NCI-H1930 (cell line): ENCODE measurements around the gene TMEM236.
"Not testable (repeated sequence)": the region's sequence is repeated elsewhere in the genome, so short reads cannot be mapped to it uniquely, and the experiment has no call there.

Experiments used
- DNase-seq, 2 experiments: peaks; one replicate each; lab custom pipeline; 2025; lab: John Stamatoyannopoulos, UW

TMEM236 gene, protein sequence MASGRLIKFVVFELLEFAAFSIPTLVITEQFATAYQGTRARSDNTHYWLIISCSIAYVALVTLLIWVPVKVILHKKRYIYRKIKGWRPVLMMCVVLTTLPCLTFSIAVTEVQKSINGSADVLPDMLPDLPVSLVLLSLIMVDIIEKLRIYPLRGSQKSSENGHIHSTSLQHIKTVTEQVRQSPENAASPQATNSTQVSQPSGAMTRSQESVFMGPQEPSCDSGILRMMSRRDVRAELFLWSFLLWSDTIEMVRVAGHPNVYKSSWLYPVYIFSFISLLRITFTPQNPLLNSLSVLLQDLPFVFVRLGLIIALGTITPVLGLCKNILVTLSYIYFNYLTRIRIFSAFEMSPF

DNA sequence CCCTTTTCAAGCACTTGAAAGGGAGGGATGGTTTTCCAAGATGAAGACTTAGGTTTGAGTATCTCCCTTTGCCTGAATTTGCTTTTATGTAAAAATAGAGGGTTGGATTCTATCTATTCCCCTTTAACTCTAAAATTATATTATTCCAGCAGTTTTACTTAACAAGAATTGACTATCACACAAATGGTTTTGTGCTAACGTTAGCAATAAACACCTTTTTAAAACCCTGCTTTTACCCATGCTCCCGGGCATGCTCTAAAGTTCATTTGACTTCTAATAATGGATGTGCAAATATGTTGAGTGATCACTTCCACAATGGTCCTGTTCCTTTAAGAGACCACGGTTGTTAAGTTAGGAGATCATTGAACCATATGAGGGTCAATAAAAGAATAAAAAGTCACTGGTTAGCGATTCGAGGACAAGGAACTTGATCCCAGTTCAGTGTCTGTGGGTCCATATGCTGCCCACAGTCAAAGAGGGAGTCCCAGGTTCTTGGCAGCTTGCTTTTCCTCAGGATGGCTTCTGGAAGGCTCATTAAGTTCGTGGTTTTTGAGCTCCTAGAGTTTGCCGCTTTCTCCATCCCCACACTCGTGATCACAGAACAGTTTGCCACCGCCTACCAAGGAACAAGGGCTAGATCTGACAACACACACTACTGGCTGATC lies at the start of gene TMEM236:
TMEM236 (plus strand) TSS at position 421 of the 665 bp plus-strand sequence; CDS start at position 516, 95 bp downstream.
- DNase-seq = no peak

DNA sequence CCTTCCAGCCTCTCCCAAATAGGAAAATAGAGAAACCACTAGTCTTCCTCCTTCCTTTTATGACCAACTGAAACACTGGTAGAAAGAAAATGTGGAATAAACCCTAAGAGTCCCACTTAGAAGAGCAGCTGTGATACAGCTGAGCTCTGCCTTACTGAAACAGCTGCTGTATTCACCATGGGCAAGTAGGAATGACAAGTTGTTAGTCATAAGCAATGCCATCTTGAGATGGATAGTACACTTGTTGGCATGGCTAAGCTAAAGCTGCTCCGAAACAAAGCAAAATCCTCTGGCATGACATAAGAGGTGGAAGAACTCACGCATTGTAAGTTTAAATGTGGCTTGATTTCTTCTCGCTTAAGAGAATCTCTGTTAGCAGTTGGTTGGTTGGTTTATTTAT lies 48.3 kb upstream of the TMEM236 start:
- DNase-seq = no peak

DNA sequence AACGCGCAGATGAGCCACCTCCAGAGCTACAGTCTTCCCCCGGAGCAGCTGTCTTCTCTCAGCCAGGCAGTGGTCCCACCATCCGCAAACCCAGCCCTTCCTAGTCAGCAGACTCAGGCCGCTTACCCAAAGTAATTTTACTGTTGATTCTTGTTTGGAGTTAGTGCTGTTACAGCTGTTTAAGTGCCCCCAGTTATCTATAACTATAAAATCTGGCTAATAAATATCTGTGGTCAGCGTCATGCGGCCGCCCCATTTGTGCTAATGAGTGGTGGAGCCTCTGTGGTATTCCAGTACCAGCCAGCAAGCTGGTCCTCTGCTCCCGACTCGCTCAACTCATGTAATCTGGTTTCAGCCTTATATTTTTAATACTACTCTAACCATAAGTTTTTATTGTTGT lies 43.2 kb upstream of the TMEM236 start:
- DNase-seq = no peak

DNA sequence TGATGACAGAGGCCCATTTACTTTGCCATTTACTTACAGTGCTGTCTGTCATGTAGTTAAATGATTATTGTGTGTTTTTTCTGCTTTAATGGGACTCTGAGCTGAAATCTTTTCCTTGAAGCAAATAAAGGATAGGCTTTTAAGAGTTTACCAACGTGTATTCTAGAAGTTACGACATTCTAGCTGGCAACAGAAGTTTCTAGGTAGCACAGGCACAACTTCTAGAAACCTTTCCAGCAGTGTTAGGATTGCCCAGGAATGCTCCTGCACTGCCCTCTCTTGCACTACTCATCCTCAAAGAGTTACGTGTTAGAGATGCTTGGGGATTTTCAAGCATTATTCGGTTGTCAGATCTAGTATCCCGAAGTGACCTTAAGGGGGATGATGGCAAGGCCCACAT lies 42.5 kb upstream of the TMEM236 start:
- DNase-seq = no peak

DNA sequence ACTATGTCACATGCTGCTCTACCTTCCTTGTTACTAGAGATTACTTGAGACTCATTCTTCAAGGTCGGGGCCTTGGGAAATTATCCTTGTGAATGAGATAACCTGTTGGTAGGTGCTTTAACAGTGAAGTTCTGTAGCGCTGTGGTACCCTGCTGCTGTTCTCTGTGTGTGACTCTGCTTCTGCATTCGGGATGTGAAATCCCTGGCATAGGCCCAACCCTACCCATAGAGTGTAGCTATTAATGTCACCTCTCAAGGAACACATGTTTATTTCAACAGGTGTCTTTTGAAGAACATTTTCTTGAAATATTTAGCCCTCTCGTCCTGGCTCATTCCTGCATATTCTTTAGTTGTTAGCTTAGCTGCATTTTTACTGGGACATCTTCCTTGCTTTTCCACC lies 41.8 kb upstream of the TMEM236 start:
- no peak for DNase-seq

DNA sequence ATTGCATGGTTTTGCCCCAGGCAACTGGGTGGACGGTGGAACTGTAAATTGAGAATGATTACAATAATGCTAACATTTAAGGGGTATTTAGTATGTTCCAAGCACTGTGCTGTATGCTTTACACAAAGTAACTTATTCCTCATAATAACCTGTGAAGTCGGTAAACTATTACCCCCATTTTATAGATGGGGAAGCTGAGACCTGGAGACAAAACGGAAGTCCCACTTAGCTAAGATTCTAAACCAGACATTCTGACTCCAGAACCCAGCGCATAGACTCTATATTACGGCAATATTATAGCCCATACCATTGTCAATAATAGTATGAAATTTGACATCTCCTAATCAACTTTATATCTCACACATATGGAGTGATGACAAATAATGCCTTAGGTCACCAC lies 39.9 kb upstream of the TMEM236 start:
- DNase-seq = no peak

DNA sequence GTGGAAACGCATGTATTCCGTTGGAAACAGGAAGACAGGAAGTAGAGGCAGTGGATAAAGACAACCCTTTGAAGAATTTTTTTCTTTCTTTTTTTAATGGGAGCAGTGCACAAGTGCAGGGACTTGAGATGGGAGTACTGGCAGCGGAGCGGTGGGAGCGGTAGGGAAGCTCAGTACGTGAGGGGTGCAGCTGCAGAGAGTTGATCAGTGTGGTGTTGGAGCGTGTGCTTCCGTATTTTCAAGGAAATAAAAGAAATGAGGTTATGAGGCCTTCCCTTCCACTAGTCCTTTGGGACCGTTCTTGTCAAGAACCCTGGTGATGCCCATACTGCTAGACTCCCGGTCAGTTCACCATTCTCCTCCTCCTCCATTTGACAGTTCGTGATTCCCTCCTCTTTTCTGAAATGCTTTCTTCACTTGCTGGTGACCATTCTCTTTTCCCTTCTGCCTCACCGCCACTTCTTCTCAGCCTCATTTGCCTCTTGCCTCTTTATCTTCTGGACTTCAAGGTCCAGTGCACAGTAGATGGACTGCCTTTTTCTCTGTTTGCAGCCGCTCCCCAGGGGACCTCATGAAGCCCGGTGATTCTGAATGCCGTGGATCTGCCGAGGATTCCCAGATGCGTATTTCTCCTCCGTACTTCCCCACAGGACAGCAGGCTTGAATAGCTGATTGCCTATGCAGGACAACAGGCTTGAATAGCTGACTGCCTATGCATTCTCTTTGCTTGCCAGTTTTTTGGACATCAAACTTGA lies 39.1 kb upstream of the TMEM236 start:
- no peak for DNase-seq

DNA sequence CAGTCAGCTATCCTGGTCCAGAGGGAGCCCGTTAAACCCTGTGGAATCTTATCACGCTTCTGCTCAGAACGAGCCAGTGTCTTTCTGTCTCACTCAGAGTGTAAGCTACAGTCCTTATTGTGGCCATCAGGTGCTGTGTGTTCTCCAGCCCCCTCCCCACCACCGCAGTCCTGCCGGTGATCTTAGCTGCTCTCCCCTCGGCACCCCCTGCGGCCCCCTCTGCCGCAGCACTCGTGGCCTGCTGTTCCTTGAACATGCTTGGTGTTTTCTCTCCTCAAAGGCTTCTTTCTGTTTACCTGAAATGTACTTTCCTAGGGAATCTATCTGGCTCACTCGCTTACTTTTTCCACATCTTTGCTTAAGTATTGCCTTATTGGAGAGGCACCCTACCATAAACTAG lies 38.2 kb upstream of the TMEM236 start:
- DNase-seq = no peak

DNA sequence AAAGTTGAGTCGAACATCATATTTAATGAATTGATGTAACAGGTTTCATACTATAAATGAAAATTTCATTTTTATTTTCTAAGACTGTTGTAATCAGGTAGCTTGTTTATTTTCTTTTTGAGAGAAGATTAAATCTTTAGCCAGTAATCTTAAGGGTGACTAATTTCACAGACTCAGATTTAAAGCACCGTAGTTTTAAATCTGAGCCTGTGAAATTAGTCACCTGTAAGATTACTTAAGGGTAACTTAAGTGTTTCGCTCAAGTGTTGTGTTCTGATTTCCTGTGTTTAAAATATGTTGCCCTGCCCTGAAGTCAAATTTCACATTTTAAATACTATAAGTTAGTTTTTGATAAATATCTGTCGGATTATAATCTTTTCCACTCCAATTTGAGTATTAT lies 35.8 kb upstream of the TMEM236 start:
- DNase-seq = no peak

DNA sequence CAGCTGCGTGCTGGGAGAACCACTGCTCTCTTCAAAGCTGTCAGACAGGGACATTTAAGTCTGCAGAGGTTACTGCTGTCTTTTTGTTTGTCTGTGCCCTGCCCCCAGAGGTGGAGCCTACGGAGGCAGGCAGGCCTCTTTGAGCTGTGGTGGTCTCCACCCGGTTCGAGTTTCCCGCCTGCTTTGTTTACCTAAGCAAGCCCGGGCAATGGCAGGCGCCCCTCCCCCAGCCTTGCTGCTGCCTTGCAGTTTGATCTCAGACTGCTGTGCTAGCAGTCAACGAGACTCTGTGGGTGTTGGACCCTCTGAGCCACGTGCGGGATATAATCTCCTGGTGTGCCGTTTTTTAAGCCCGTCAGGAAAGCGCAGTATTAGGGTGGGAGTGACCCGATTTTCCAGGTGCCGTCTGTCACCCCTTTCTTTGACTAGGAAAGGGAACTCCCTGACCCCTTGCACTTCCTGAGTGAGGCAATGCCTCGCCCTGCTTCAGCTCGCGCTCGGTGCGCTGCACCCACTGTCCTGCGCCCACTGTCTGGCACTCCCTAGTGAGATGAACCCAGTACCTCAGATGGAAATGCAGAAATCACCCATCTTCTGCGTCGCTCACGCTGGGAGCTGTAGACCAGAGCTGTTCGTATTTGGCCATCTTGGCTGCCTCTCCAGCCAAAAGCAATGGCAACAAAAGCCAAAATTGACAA lies 29.5 kb upstream of the TMEM236 start:
- DNase-seq = not testable (repeated sequence)

DNA sequence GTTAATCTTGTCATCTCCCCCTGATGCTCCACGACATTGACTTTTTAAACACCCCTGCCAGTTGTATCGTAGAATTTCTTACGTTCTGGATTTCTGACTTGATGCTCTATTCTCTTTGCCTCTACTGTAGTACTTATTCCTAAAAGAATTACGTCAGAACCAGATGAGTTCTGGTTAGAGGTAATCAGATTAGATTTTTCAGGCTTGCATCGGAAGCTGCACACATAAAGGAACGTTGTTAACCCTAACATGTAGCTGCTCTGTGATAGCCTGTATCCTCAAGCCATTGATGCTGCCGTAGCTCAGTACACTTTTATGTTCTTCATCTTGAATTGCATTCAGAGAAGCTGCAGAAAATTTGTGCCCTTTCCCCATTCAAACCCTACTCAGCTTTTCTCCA lies 26.3 kb upstream of the TMEM236 start:
- DNase-seq = no peak

DNA sequence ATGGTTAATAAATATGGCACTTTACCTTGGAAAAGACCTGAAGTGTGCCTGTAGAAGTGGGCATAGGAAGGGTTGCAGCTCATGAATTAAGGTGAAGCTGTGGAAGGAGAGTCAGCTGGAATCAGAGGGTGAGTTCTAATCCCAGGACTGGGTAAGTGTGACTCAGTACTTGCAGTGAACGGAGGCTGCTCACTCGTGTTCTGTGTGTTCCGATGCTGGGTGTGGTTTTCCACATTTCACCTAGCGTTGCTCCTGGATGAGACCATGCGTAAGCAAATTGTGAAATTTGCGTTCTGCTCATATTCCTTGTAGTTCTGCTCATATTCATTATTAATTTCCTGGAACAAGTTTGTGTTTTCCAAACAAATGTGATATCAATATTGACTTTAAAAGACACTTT lies 22.4 kb upstream of the TMEM236 start:
- DNase-seq = no peak

DNA sequence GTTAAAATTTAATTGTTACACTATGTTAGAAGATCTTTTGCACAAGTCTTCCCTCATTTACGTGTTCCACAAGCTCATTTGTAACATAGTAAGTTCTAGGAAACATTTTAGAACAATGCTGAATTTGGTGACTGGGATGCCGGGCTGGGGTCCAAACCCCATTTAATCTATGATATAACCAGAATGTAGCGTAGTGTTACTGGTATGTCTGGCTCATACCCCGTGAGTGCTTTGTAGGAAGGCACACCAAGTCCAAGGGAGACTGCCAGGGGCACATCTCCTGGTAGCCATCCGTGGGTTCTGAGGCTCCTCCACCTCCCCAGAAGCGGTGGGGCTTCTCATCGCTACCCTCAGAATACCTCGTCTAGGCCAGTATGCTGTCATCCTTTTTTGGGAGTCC lies 21.3 kb upstream of the TMEM236 start:
- DNase-seq = no peak

DNA sequence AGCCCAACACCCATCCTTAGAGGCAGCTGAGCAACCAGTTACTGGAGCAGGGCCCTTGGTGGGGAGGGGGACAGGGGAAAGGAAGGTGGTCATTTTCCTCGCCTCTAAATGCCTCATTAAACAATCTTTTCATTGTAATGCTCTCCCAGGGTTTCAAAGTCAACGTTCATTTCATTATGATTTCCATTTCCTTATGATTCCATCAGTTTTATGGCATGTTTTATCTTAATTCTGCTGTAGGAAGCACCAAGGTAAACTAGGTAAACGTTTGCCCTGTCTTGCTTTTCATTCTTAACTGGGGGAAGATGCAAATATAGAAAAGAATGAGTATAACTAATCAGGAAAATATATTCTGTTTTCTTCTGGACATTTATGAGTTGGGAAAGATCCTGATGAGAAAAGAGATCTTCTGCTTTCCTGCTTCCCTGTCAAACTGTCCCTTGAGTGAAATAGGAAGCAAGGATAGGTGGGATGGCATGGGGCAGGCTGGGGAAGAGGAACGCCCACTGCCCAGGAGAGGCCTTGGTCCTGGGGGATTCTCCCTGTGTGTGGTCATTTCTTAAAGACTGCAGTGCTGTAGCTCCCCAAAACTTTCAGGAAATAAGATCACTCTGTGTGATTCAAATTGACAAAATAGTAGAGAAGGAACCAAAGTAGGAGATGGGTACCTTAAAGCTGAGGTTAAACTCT lies 20.5 kb upstream of the TMEM236 start:
- no peak for DNase-seq

DNA sequence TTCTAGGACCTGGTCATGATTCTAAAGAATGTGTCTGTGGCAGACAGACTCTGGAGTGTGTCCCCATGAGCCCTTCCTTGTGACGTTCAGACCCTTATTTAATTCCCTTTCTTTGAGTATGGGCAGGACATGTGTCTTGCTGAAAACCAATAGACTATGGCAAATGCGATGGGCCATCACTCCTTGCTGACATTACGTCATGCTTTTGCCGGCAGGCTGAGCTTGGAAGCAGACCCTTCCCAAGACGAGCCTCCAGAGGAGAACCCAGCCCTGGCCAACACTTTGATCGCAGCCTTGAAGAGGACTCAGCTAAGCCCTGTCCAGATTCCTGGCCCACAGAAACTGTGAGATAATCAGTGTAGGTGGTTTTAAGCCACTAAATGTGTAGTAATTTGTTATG lies 18.4 kb upstream of the TMEM236 start:
- no peak for DNase-seq

DNA sequence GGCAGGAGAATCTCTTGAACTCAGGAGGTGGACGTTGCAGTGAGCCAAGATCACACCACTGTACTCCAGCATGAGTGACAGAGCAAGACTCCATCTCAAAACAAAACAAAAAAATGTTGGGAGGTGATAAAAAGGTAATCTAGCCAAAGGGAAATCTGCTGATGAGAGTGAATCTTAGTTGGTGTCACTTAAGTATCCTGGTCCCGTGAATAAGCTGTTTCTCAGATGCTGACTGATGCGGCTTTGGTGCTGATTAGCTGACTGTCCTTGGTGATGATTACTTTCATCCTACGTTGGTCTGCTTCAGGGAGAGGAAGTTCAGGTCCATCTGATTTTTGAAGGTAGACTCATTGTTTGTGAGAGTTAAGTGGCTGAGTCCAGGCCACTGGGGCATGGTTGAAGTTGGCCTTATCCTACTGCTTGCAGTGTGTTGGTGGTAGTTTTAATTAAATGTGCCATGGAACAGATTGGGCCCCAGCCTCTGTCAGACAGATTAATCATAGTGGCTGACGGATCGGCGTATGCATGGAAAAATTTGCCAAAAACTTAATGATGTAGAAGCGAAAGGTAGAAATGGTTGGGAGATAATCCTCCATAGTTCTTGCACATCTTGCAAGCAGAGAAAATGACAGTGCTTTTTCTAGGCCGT lies 17.4 kb upstream of the TMEM236 start:
- no peak for DNase-seq

DNA sequence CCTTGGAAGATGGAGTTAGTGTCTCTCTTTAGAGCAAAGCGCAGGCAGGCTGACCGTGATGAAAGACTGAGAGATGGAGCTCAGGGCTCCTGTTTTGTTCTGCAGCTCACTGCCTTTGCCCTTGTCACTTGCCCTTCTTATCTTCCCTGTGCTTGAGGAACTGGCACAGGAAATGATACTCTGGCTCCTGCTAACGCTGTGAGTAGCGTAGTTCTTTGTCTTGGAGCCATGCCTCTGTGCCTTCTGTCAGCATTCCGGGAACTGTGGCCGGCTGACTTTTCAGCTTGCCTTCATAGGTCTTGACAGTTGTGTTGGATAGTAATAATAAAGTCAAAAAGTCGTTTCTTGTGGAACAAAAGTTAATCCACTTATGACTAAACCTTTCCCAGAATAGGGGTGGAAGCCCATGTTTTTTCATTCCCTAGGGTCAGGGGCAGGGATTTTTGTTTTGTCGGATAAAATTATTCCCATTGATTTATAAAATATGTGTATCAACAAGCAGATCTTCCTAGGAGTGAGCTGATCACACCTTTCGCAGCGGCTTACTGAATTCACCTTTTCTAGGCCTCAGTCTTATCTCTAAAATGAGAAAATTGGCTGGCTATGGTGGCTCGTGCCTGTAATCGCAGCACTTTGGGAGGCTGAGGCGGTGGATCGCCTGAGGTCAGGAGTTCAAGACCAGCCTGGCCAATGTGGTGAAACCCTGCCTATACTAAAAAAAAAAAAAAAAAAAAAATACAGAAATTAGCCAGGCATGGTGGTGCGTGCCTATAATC lies 16.6 kb upstream of the TMEM236 start:
- no peak for DNase-seq

DNA sequence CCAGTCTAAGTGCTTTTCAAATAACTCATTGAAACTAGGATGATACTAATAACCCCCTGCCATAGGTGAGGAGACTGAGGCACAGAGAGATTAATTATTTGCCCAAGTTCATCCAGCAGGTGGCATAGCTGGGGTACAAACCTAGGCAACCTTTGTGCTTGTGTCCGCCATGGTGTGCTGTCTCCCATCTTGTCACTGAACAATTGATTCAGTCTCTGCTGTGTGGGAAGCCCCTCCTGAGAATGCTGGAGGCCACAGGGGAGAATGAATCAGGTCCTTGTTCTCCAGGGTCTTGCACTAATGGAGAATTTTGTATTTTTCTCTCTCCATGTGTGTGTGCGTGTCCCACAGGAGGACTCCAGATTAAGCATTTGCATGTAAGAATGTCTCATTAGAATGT lies 15.8 kb upstream of the TMEM236 start:
- DNase-seq = no peak

DNA sequence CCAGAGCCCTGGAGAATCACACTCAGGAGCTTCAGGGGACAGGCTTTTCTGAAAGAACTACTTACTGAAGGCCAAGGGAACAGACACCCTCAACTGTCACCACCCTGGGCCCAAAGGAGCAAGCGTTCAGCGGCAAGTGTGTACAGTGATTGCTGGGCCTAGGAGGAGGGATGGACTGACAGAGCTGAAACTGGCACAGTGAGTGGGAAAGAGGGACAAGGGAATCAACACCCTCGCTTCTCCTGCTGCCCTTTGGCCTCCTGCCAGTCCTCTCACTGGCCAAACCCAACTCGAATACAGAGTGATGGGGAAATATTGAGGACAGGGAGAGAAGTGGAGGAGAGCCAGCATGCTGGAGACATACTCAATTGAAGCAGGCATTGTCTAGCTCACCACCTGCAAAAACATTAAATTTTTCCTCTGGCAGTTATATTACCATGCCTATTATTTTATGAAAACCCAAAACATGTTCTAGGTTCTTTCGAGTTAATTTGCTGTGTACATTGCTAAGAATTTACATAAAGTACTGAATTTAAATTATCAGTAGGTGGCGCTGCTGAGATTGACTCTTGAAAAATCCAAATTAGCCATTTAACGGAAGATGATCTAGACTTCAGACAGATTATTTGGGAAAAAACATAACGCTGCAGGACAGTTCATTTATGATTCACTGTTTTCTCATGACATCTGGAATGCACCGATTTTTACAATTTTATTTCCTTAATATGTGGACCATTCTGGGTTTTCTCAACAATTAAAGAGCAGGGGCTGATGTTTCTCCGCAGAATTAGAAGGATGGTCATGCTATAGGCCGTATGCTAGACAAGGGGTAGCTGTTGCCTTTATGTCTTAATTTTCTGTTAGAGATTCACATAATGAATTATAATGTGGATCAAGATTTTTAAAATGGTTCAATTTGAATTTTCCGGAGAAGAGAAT lies 14.7 kb upstream of the TMEM236 start:
- DNase-seq = no peak
